Activated CD8-positive, alpha-beta T cell treated with anti-CD3 and anti-CD28 coated beads for 36 hours (primary cell): ENCODE data around the gene GRAMD1A. TPM values are rescaled to one million over a fixed set of nuclear protein-coding genes. Genes with fewer than 3 reads are reported as not detected.
A peak's percentile ranks its signal among the peaks of the same experiment; 100 is the strongest.
"Not testable (repeated sequence)": the region's sequence is repeated elsewhere in the genome, so short reads cannot be mapped to it uniquely, and the experiment has no call there.

ENCODE experiments used
- ATAC-seq: fragments of 200-7000 bp; cut with Tn5 transposase; one replicate; pipeline ENCODE4 v1.10.0; 2021; ENCODE audit warnings: mild to moderate bottlenecking, moderate library complexity
- CTCF ChIA-PET: fragments of 350-600 bp; sonication (Branson Sonifier 250); formaldehyde crosslinking; loops from one replicate; lab custom pipeline; 2021; ENCODE audit warnings: antibody characterized with exemption; lab: Charles Lee
- POLR2A ChIA-PET: fragments of 350-600 bp; sonication (Branson Sonifier 250); formaldehyde crosslinking; loops from one replicate; lab custom pipeline; 2021; ENCODE audit warnings: antibody characterized with exemption; lab: Charles Lee
- DNase-seq: peaks from one replicate; pipeline ENCODE4 v3.0.0-alpha.2; 2020
- H3K27ac Mint-ChIP-seq: one replicate; pipeline ENCODE4 v1.8.0; 2021; ENCODE audit warnings: mild to moderate bottlenecking, mixed read lengths
- H3K27me3 Mint-ChIP-seq: one replicate; pipeline ENCODE4 v1.8.0; 2021; ENCODE audit warnings: mixed read lengths
- H3K36me3 Mint-ChIP-seq: one replicate; pipeline ENCODE4 v1.8.0; 2021; ENCODE audit warnings: low read depth, mixed read lengths
- H3K4me1 Mint-ChIP-seq: one replicate; pipeline ENCODE4 v1.8.0; 2021; ENCODE audit warnings: low read depth, mixed read lengths
- H3K4me3 Mint-ChIP-seq: one replicate; pipeline ENCODE4 v1.8.0; 2021; ENCODE audit warnings: mild to moderate bottlenecking, moderate library complexity, mixed read lengths
- H3K9me3 Mint-ChIP-seq: one replicate; pipeline ENCODE4 v1.8.0; 2021; ENCODE audit warnings: mixed read lengths
- intact Hi-C: fragments of 100-400 bp; cut with micrococcal nuclease; formaldehyde crosslinking; loops from one replicate; pipeline ENCODE4 v1.10.0; 2022
- total RNA-seq, 2 experiments: library from RNA; stranded (reverse); gene quantifications; one replicate each; pipeline ENCODE4 v1.2.3, GENCODE V29; 2021
- TF ChIP-seq, protein P1 (sequence below): fragments of 200-600 bp; IDR thresholded peaks from one replicate; pipeline ENCODE4 v1.8.0; 2022; ENCODE audit warnings: antibody characterized with exemption, mild to moderate bottlenecking

Gene GRAMD1A
- total RNA-seq, 2 experiments from 2014 or later, result 128 to 134 TPM

GRCh38 chr19:34991542-34992333, 8.4 kb upstream of the GRAMD1A start:
- H3K4me3 Mint-ChIP-seq, result no peak overlapping the region
- no peaks in the 10 kb centered on the region for H3K9me3 Mint-ChIP-seq
- no peaks in the 10 kb centered on the region for H3K36me3 Mint-ChIP-seq
- peak overlapping the region; percentile 13 for H3K27ac Mint-ChIP-seq
- intact Hi-C loops, result no loop called here
- H3K27me3 Mint-ChIP-seq, result no peaks in the 10 kb centered on the region
- CTCF ChIA-PET, result interaction anchor here (0.7 to 2.6 kb wide), 6 partner anchors 11 to 21 kb away, joined by 3 to 11 read pairs (median 4); no protein-coding TSS in a partner anchor
- TF ChIP-seq, protein P1, sequence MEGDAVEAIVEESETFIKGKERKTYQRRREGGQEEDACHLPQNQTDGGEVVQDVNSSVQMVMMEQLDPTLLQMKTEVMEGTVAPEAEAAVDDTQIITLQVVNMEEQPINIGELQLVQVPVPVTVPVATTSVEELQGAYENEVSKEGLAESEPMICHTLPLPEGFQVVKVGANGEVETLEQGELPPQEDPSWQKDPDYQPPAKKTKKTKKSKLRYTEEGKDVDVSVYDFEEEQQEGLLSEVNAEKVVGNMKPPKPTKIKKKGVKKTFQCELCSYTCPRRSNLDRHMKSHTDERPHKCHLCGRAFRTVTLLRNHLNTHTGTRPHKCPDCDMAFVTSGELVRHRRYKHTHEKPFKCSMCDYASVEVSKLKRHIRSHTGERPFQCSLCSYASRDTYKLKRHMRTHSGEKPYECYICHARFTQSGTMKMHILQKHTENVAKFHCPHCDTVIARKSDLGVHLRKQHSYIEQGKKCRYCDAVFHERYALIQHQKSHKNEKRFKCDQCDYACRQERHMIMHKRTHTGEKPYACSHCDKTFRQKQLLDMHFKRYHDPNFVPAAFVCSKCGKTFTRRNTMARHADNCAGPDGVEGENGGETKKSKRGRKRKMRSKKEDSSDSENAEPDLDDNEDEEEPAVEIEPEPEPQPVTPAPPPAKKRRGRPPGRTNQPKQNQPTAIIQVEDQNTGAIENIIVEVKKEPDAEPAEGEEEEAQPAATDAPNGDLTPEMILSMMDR, result no peak
- H3K4me1 Mint-ChIP-seq, result peaks cover 36% of the 10 kb centered on the region
- POLR2A ChIA-PET, result interaction anchor here (0.7 to 2.9 kb wide), 4 partner anchors 8 to 21 kb away, joined by 3 to 9 read pairs (median 3); partner anchors contain the start of gene GRAMD1A
- no peak for DNase-seq
- ATAC-seq, result no peak

GRCh38 chr19:34992582-34992981, 7.5 kb upstream of the GRAMD1A start:
- H3K27ac Mint-ChIP-seq, H3K4me3 Mint-ChIP-seq, H3K9me3 Mint-ChIP-seq, intact Hi-C loops, ATAC-seq, DNase-seq, H3K36me3 Mint-ChIP-seq, H3K27me3 Mint-ChIP-seq: not testable (repeated sequence)
- ChIA-PET POLR2A (interaction anchor here (1.0 to 1.2 kb wide), 2 partner anchors 7 to 9 kb away, joined by 3 read pairs; partner anchors contain the start of gene GRAMD1A), CTCF (interaction anchor here (0.7 to 1.5 kb wide), 4 partner anchors 12 to 21 kb away, joined by 3 to 4 read pairs (median 4); no protein-coding TSS in a partner anchor)
- H3K4me1 Mint-ChIP-seq, result peaks cover 42% of the 10 kb centered on the region

GRCh38 chr19:34994286-34994642, 5.9 kb upstream of the GRAMD1A start:
- DNase-seq (no peak), ATAC-seq (no peak)
- TF ChIP-seq, protein P1, result no peak
- no peaks in the 10 kb centered on the region for H3K9me3 Mint-ChIP-seq
- H3K36me3 Mint-ChIP-seq, result peaks cover 2% of the 10 kb centered on the region
- intact Hi-C loops, result no loop called here
- H3K27me3 Mint-ChIP-seq, result no peaks in the 10 kb centered on the region
- ChIA-PET POLR2A (interaction anchor here (1.3 kb wide), 1 partner anchor 18 kb away, joined by 3 read pairs; no protein-coding TSS in a partner anchor), CTCF (interaction anchor here (2.5 kb wide), 1 partner anchor 50 kb away, joined by 7 read pairs; no protein-coding TSS in a partner anchor)
- H3K4me3 Mint-ChIP-seq, result no peak overlapping the region
- no peak overlapping the region for H3K27ac Mint-ChIP-seq
- peaks cover 45% of the 10 kb centered on the region for H3K4me1 Mint-ChIP-seq

DNA sequence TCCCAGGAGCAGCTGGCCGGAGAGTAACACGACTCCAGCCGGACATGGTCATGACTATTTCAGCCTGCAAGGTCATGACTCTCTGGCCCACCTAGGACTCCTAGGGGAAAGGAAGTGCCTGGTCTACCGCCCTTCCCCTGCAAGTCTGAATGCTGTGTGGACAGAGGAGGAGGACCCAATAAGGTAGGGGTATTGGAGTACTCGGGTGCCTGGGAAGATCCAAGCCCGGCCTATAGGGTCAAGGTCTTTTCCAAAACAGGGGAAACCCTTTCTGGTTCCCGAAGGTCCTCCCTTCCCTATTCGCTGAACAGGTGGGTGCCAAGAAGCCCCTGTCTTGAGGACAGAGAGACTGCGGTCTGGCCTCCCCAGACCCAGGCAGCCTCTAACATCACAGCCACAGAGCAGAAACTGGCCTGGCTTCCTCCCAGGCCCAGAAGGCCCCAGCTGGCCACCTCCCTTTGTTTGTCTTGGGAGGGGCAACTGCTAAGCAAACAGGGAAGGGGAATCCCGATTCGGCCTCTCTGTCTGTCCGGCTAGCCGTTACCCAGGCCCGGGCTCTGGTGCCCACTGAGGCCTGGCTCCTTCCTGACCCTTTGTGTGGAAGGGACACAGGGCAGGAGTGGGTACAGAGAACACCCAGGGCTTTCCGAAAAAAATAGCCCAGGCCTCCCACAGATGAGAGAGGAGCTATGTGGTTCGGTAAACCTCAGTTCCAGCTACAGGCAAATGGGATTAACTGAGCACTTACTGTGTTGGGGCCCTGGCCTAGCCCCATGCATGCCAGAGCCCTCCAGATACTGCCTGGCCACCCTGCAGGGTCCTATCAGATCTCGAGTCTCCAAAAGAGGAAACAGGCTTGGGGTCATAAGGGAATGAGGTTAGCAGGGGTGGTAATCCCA, 5.2 kb upstream of the GRAMD1A start:
- intact Hi-C loops, result no loop called here
- Mint-ChIP-seq H3K36me3 (peaks cover 2% of the 10 kb centered on the region), H3K27me3 (no peaks in the 10 kb centered on the region), H3K4me1 (peaks cover 46% of the 10 kb centered on the region), H3K27ac (no peak overlapping the region), H3K4me3 (no peak overlapping the region), H3K9me3 (no peaks in the 10 kb centered on the region)
- no peak for ATAC-seq
- DNase-seq, result no peak
- TF ChIP-seq, protein P1, result no peak
- ChIA-PET POLR2A (interaction anchor here (1.3 to 2.5 kb wide), 3 partner anchors 13 to 19 kb away, joined by 3 to 7 read pairs (median 3); no protein-coding TSS in a partner anchor), CTCF (interaction anchor here (0.6 to 2.5 kb wide), 3 partner anchors 9 to 50 kb away, joined by 3 to 7 read pairs (median 5); no protein-coding TSS in a partner anchor)

DNA sequence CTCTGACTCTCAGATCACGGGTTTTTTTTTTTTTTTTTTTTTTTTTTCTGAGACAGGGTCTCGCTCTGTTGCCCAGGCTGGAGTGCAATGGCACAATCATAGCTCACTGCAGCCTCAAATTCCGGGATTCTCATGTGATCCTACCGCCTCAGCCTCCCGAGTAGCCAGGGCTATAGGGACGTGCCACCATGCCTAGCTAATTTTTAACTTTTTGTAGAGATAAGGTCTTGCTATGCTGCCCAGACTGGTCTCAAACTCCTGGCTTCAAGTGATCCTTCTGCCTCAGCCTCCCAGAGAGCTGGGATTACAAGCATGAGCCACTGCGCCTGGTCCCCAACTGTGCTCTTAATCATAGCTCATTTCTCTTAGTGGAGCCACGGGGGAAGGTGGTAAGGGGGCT, 4.6 kb upstream of the GRAMD1A start:
- ChIA-PET CTCF (interaction anchor here (0.6 to 2.5 kb wide), 4 partner anchors 10 to 49 kb away, joined by 3 to 7 read pairs (median 4); no protein-coding TSS in a partner anchor), POLR2A (interaction anchor here (1.3 to 2.5 kb wide), 3 partner anchors 8 to 19 kb away, joined by 3 to 7 read pairs (median 3); no protein-coding TSS in a partner anchor)
- Mint-ChIP-seq H3K9me3 (no peaks in the 10 kb centered on the region), H3K36me3 (peaks cover 2% of the 10 kb centered on the region), H3K27me3 (no peaks in the 10 kb centered on the region), H3K4me1 (peaks cover 39% of the 10 kb centered on the region), H3K4me3 (no peak overlapping the region), H3K27ac (peak overlapping the region; percentile 7)
- intact Hi-C loops, result no loop called here
- DNase-seq (no peak), ATAC-seq (no peak)
- TF ChIP-seq, protein P1, result no peak
